SK-N-MC (cell line): ENCODE data around the gene CDC25B.

Experiments used
- EZH2 ChIP-seq: fragments of 200-600 bp; sonication (generic); IDR thresholded peaks from one replicate; pipeline ENCODE4 v1.6.1; 2017; ENCODE audit warnings: antibody characterized with exemption
- POLR2AphosphoS5 ChIP-seq: IDR thresholded peaks from 2 replicates; pipeline ENCODE4 v1.6.1; 2012; ENCODE audit warnings: mild to moderate bottlenecking, low read depth, low read length, borderline replicate concordance

GRCh38 chr20:3754276-3754630, 41.9 kb upstream of the CDC25B start:
- no peak for TF ChIP-seq EZH2
- no peak for TF ChIP-seq POLR2AphosphoS5
